ENCODE data around the gene PTPRS. TPM values are rescaled to one million over a fixed set of nuclear protein-coding genes. Genes with fewer than 3 reads are reported as not detected.

PTPRS gene
- total RNA-seq = 92.6 and 110 TPM in 2 replicates

GRCh38 chr19:5340637-5341447, at the start of gene PTPRS:
TSS of gene PTPRS (minus strand) at chr19:5340812. CDS start at chr19:5286140, 54,672 bp downstream.

Other genes starting within 250 kb of the PTPRS start
- gene ZNRF4, start 114.6 kb upstream of the PTPRS start, total RNA-seq = not detected in 2 replicates
- 0.12 TPM in 1 of 2 replicates, not detected in the other for gene TINCR, start 227.1 kb upstream of the PTPRS start, total RNA-seq

Measured in aortic smooth muscle cell (primary cell).